GM12873 (cell line): ENCODE results near the gene TRPC1.

Experiments used
- CTCF ChIP-seq: IDR thresholded peaks from 2 replicates; pipeline ENCODE4 v1.5.1; 2012; ENCODE audit warnings: low read depth, mild to moderate bottlenecking, moderate library complexity, low read length, control low read depth; ENCODE audit not compliant: insufficient read depth; ENCODE audit errors: missing control alignments

Gene TRPC1

DNA sequence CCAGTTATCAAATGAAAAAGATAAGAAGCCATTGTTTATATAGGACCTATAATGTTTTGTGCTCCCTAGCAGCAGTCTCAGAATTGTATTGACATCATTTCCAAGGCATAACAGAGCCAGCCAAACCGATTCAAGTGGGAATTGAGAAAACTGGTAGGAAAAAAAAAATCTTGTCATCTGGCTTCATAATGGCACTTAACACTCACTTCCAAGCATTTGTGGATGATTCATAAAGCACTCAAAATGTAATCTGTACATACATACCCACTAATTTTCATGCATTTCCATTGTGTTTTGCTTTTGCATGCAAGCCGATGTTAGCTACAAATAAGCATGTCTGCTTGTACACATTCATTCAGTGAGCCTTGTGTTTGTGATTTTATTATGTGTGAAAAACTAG is 18.6 kb upstream of the TRPC1 start:
- no peak for TF ChIP-seq CTCF

DNA sequence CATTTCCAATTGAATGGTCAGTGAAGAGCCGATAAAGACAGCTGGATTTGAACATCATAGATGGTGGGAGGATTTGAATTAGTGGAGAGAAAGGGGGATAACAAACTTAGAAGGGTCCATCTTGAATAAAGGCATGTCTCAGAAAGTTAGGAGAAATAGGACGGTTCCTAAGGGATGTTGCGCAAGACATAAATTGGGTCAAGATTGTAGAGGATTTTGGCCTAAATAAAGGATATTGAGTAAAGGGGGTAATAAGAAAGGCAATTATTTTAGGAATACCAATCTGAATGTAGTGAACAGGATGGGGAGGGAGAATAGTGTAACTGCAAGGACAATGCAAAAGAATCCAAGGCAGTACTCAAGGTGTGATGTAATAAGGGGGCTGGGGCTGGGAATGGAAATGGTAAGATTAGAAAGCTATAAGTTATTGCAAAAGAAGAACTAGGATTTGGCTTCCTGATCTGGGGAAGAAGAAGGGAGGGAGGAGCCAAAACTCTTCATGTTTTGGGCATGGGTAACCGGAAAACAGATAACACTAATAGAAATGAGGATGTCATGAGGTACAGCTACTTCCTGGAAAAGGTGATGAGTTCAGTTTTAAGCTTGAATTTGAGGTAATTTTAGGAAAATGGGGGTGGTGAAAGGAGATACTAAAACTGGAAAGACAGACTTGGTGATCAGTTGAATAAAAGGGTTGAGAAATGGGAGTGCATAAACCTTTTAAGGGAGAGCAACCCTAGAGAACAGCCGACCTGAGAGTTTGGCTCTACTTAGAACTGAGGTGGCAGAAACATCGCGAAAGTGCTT is 17.3 kb upstream of the TRPC1 start:
- no peak for TF ChIP-seq CTCF

DNA sequence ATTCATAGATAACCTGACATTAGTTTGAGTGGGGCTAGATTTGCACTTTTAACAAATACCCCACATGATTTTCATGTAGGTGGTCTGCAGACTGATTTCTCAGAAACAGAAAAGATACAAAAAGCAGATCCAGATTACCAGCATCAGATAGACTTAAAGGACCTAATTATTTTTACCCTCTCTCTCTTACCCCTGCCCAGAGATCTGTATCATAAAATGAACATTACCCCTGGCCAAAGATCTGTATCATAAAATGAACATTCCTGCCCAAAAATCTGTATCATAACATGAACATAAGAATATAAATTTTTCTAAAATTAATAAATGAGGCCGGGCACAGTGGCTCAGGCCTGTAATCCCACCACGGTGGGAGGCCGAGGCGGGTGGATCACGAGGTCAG is 14.6 kb upstream of the TRPC1 start:
- TF ChIP-seq CTCF = no peak

DNA sequence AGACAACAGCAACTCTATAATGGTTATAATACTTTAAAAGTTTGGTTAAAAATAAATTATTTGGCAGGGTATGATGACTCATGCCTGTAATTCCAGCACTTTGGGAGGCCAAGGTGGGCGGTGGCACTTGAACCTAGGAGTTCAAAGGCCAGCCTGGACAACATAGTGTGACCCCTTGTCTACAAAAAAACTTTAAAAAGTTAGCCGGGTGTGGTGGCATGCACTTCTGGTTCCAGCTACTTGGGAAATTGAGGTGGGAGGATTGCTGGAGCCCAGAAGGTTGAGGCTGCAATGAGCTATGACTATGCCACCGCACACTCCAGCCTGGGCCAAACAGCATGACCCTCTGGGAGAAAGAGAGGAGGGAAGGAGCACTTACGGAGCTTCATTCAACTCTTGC is 7.7 kb upstream of the TRPC1 start:
- no peak for TF ChIP-seq CTCF

DNA sequence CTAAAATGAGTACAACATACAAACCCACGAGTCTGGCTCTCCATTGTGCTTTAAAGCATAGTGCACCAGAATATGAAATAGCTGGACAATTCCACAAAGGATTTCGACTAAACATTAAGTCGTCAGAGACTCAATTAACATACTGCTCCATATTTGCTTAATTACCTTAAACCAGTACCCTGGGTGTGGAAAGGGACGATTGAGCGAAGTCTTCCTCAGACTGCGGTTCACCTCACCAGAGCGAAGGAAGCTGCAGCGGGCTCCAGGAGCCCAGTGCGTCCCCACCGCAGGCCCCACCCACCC is 218 bp upstream of the TRPC1 start:
- no peak for TF ChIP-seq CTCF

DNA sequence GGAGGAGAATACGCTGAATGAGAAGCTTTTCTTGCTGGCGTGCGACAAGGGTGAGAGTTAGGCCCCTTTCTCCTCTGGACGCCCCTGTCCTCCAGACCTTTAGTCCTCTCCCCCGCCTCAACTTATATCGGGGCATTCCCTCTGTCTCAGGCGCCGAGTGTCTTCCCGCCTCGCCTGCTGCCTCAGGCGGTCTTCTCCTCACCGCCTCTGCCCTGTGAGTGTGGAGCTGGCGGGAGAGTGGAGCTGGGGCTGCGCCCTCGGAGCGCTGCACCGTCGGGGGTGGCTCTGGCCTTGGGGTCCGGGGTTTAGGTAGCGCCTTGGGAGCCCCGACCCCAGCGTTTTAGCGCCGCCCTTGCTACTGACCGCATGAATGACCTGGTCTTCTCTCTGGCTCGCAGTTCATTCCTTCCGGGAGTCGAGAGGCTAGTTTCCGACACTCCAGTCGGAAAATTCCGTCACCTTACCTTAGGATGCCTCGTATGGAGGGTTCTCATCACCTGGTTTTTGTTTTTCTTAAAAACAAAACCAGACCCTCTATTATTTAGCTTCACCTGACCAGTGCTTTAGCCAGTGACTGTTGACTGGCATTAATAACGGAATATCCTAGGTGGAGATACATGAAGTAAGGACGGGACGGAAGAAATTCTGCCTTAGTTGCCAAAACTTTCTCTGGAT is 985 bp downstream of the TRPC1 start:
- no peak for TF ChIP-seq CTCF

DNA sequence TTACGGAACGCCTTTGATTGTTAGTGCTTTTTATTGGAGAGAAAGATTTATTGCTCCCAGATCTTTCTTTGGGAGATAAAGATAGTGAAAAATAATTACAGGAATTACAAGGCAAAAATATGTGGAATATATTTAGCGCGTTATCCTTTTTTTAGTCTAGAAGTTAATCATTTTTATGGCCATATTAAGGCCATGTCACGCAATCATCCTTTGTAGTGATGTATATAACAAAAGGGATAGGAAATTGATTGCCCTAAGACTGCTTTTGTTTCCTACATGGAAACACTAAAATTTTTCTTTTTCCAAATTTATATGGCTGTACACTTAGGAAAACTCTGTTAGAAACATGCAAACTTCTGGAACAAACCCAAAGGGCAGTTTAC is 1.5 kb downstream of the TRPC1 start:
- no peak for TF ChIP-seq CTCF
